ENCODE measurements around the gene CLECL1.
"Not testable (repeated sequence)": the region's sequence is repeated elsewhere in the genome, so short reads cannot be mapped to it uniquely, and the experiment has no call there.

CLECL1 gene

GRCh38 chr12:9719790-9720189 is 13.1 kb downstream of the CLECL1 start:
- no peak for DNase-seq (ENCODE audit: low read depth)

GRCh38 chr12:9718968-9719367 is 13.9 kb downstream of the CLECL1 start:
- no peak for DNase-seq (ENCODE audit: low read depth)

GRCh38 chr12:9717070-9717925 is 15.6 kb downstream of the CLECL1 start:
- no peak for DNase-seq (ENCODE audit: low read depth)

- not testable (repeated sequence) for DNase-seq (ENCODE audit: low read depth)
Observed at GRCh38 chr12:9713032-9713558, 19.8 kb downstream of the CLECL1 start.

GRCh38 chr12:9711664-9712063 is 21.2 kb downstream of the CLECL1 start:
- no peak for DNase-seq (ENCODE audit: low read depth)

- no peak for DNase-seq (ENCODE audit: low read depth)
Observed at GRCh38 chr12:9710584-9711375, 22.1 kb downstream of the CLECL1 start.

GRCh38 chr12:9708853-9709252 is 24.0 kb downstream of the CLECL1 start:
- no peak for DNase-seq (ENCODE audit: low read depth)

GRCh38 chr12:9707864-9708808 is 24.8 kb downstream of the CLECL1 start:
- DNase-seq (ENCODE audit: low read depth) = peak; percentile 35

GRCh38 chr12:9707356-9707755 is 25.5 kb downstream of the CLECL1 start:
- no peak for DNase-seq (ENCODE audit: low read depth)

GRCh38 chr12:9706086-9706685 is 26.7 kb downstream of the CLECL1 start:
- no peak for DNase-seq (ENCODE audit: low read depth)

- not testable (repeated sequence) for DNase-seq (ENCODE audit: low read depth)
Observed at GRCh38 chr12:9704561-9704960, 28.3 kb downstream of the CLECL1 start.

- DNase-seq (ENCODE audit: low read depth) = peak; percentile 21
Observed at GRCh38 chr12:9702255-9702654, 30.6 kb downstream of the CLECL1 start.

- no peak for DNase-seq (ENCODE audit: low read depth)
Observed at GRCh38 chr12:9701380-9702154, 31.3 kb downstream of the CLECL1 start.

GRCh38 chr12:9700606-9700956 is 32.3 kb downstream of the CLECL1 start:
- no peak for DNase-seq (ENCODE audit: low read depth)

- no peak for DNase-seq (ENCODE audit: low read depth)
Observed at GRCh38 chr12:9699898-9700605, 32.8 kb downstream of the CLECL1 start.

GRCh38 chr12:9699269-9699897 is 33.5 kb downstream of the CLECL1 start:
- no peak for DNase-seq (ENCODE audit: low read depth)

- no peak for DNase-seq (ENCODE audit: low read depth)
Observed at GRCh38 chr12:9698681-9699080, 34.2 kb downstream of the CLECL1 start.

- DNase-seq (ENCODE audit: low read depth) = no peak
Observed at GRCh38 chr12:9697619-9698018, 35.3 kb downstream of the CLECL1 start.

GRCh38 chr12:9695661-9696060 is 37.2 kb downstream of the CLECL1 start:
- not testable (repeated sequence) for DNase-seq (ENCODE audit: low read depth)
